GM21447 (cell line): ENCODE results near the gene IGSF3.

ENCODE experiments used
- ATAC-seq: cut with Tn5 transposase; IDR thresholded peaks from one replicate; pipeline ENCODE4 v1.9.1; 2021; ENCODE audit not compliant: unreplicated experiment

Gene IGSF3

DNA sequence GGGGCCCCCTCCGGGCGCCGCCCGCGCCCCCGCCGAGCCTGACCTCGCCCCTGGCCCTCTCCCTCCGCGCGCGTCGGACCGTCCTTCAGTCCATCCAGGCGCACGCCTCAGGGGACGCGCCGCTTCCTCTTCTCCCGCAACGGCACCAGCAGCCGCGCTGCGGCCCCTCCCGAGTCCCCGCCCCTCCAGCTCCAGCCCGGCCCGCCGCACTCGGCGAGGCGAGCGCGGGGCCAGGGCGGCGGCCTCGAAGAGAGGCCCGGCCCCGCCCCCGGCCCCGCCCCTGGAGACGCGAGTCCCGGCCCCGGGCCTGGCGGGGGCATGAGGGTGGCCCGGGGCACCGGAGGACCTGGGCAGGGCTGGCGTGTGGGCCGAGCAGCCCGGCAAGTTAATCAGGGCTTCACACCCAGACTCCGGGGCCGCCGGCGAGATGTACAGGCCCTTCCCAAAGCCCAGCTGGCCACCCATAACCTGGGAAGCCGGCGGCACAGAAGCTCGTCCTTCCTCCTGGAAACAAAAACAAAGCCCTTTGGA lies at the start of gene IGSF3:
Gene IGSF3, minus strand, starts transcription at position 159 of the 531 bp plus-strand sequence. CDS start 1,407 bp downstream, outside the sequence.
- ATAC-seq = no peak

DNA sequence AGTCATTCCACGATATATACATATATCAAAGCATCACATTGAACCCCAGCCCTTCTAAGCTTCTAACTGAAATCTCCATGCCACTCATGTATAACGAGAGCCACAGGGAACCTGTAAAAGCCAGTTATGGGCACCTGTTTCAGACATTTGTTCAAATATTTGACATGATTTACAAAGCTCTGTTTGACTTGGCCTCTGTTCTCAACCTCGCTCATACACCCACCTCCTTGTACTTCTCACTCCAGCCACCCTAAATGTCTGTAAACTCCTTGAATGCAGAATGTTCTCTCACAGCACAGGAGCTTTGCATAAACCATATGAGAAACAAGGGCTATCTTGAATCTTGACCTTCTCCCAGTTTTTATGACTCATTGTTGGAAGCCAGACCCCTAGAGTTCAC lies 49.8 kb upstream of the IGSF3 start:
- ATAC-seq = no peak

DNA sequence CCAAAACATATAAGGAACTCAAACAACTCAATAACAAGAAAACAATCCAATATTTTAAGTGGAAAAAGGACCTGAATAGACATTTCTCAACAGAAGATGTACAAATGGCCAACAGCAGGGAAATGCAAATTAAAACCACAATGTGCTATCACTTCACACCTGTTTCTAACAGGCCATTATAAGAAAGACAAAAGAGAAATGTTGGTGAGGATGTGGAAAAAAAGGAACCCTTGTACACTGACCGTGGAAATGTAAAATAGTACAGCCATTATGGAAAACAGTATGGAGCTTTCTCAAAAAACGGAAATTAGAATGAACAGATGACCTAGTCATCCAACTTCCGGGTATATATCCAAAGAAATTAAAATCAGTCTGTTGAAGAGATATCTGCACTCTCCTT lies 48.9 kb upstream of the IGSF3 start:
- ATAC-seq = no peak

DNA sequence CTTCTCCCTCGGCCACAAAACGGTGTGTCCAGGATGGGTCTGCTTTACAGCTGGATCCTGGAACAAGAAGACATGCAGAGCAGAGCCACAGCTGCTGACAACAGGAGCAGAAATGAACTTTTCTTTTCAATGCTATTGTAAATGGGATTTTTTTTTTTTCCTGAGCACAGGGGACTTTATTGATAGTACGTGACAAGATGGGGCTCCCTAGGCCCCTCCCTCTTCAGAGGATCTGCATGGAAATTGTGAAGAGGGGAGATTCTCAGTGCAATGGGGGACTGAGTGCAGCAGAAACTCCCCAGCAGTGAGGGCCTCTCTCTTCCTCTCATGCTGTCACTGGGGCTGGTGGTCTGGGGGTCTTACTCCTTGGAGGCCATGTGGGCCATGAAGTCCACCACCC lies 45.9 kb upstream of the IGSF3 start:
- ATAC-seq = no peak

DNA sequence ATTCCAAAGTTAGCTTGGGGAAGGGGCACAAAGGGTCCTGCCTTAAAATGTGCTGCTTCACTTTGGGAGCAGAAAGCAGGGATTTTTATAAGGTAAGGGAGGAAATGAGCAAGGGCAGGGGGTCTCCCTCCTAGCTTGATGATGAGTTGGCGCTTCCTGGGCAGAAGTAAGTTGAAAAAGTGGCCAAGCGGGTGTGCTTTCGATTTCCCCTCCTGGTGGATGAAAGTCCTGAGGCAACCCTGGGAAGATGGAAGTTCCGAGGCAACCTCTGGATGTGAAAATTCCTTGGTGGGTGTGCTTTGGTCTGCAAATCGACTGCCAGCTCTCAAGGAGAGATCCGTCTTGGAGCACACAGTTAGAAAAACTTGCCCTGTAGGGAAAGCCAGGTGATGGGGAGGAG lies 45.0 kb upstream of the IGSF3 start:
- ATAC-seq = no peak

DNA sequence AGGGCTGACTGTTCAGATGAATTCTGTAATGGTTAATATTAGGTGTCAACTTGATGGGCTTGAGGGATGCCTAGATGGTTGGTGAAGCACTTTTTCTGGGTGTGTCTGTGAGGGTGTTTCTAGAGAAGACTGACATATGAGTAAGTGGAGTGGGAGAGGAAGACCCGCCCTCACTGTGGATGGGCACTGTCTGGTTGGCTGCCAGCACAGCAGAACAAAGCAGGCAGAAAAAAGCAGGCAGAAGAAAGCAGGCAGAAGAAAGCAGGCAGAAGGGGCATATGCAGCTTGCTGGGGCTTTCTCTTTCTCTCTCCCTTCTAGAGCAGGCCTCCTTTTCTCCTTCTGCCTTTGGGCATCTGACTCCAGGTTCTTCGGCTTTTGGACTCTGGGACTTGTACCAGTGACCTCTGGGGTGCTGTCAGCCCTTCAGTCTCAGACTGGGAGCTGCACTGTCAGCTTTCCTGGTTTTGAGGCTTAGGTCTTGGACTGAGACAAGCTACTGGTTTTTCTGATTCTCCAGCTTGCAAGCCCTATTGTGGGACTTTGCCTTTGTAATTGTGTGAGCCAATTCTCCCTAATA lies 43.8 kb upstream of the IGSF3 start:
- ATAC-seq = no peak

DNA sequence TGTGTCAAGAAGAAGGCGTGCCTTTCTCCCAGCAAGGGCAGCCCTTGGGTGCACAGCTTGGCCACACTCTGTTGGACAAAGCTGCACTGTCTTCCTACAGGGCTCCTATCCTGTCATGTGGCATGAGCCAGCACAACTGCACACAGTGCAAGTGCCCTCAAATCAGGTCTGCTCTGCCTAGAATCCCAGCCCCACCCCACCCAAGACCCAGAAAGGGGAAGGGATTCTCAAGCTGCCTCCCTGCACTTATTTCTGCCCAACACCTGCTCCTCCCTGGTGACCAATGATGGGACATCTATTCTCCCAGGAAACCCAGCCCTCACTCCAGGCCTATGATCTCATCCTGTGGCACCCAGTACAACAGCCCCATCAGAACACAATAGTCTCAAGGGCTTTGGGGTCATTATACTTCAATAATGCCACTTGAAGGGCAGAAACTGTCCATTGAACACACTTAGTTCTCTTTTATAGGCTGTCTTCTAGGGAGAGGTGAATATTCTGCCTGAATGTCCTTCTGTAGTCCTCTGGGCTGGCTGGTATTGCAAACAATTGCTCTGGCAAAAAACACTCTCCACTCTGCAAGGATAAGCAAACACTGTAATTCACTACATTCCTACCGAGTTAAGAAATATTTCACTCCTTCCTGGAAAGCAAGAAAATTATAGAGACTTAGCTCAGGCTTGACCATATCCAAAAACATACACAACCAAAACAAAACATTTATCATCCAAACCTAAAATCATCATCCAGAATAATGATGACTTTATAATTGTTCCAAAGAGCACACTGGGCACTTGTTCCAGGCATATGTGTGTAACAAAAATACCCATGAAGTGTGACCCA lies 43.1 kb upstream of the IGSF3 start:
- no peak for ATAC-seq

DNA sequence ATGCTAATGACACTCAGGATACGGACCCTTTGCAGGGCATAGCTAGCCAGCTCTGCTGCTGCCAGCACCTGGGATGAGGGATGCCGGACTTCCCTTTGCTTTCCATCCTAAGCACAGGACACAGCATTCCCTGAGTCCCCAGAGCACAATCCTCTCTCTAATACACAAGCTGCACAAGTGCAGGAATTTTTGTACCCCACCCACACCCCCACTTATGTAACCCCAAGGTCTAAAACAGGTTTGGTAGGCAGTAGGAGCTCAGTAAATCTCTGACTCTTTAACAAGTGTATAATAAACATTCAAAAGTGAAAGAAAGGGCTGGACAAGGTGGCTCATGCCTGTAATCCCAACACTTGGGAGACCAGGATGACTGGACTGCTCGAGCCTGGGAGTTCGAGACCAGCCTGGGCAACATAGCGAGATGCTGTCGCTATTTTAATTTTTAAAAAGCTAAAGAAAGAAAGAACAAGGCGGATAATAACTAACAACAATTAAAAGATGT lies 42.2 kb upstream of the IGSF3 start:
- no peak for ATAC-seq

DNA sequence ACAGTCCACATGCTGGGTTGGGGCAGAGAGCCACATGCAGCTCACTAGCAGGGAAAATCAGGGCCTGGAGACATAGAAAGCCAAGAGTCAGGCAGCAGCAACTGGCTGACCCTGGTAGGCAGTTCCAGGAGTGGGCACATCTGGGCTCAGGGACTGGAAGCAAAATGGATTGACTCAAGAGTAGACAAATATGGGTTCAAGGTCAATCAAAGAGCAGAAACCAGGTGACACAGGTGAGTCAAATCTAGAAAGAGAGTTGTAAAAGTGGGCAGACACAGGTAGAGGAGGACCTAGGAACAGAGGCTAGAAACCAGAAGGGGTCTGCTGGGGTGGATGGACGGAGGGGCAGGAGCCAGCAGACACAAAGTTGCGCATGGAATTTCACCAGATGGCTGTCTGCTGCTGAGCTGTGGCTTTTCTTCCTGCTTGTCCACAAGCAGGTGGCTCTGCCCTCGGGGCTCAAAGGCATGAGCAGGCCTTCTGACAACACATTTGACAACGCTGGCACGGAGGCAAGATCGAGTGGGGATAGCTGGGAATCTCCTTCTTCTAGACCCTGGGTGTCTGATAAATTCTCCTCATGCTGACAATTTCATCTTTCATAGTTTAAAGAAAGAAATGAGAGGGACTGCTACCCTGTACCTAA lies 40.8 kb upstream of the IGSF3 start:
- no peak for ATAC-seq

DNA sequence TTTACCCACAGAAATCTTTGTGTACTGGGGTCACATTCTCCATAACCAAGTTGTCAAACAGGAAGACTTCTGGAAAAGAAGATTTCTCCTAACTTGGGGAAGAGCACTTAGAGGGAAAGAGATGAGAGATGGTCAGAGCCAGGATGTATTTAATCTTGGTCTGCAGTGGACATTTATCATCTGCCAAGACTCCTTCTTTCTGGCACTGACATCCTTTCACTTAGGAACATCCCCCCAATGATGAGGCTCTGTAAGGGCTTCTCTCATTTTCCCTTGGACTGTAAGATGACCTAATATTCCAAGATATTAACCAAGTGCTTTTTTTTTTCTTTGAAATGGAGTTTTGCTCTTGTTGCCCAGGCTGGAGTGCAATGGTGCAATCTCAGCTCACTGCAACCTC lies 39.3 kb upstream of the IGSF3 start:
- no peak for ATAC-seq

DNA sequence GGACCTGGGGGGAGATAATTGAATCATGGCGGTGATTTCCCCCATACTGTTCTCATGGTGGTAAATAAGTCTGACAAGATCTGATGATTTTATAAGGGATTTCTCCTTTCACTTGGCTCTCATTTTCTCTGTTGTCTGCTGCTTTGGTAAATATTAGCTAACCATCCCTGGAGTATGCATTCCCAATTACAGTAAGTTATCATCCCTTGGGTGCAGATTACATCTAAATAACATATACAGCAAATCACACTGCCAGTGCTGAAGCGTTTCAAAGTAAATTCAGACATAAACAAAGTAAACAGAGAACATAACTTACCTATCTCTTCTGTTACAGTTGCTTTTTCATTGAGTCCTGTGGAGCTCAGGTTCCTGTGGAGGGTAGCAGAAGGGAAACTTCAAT lies 38.6 kb upstream of the IGSF3 start:
- ATAC-seq = no peak

DNA sequence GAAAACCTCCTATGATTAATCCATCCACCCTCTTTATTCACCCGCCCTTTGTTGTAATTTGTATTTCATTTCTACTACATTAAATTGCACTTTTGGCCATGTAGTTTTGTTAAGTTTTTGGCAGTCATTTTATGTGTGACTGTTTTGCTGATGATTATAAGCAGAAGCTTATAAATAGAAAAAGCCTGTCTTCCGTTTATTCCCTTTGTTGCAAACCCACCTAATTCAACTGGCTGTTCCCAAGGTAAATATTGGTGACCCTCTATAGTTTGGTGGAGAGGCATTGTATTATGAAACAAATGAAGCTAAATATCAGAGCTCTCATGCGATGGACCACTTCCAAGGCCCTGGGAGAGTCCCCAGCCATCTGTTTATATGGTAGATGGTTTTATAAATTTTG lies 36.7 kb upstream of the IGSF3 start:
- no peak for ATAC-seq

DNA sequence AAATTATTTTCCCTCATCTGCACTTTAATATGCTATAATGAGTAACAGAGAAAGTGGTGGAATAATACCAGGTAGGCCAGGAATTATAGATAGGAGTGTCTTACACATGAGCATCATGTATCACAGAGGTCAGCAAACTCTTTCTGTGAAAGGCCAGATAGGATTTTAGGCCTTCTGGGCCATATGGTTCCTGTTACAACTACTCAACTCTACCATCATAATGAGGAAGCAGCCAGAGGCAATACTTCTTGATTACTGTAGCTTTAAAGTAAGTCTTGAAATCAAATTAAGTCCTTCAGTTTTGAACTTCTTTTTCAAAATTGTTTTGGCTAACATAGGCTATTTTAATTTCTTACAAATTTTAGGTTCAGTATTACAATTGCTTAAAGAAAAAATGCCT lies 32.1 kb upstream of the IGSF3 start:
- ATAC-seq = no peak

DNA sequence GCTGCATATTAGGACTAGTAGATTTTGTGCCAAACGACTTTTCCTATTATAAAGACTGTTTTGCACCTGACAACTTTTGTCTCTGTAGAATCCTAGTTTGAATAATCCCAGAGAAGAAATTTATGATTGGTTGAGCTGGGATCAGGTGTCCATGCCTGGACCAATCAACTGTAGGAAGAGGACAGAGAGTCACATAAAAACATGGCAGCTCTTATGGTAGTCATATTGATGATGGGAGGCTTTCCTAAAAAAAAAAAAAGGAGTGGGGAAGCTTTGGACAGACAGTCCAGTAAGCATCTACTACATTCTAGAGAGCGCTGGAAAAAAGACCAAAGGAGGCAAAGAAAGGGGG lies 30.7 kb upstream of the IGSF3 start:
- ATAC-seq = no peak

DNA sequence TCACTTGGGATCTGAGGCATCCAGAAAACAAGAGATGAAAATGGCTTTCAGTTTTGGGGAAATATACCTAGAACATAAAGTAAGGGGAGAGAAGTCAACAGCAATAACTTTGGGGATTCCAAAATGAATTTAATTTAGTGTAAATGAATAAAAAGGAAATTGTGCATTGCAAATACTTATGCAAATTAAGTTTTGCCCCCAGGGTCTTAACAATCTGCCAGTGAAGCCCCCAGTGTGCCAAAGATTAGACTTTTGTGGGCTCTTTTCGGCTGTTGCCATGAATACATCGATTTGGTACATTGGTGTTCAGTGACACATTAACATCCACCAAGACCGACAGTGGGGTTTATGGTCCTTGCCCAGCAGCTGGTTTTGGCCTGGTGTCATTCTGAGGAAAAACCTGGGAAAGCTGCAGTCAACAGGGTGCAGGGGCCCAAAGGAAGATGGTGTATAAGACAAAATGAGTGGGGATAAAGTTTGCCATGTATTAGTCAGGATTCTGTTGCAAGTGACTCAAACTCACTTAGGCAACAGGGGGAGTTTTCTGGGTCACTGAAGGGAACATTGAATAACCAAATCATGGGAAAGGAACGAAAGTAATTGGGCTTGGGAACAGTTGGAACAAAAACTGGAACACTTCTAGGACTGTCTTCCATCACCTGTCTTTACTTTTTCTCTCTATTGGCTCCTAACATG lies 30.2 kb upstream of the IGSF3 start:
- ATAC-seq = no peak

DNA sequence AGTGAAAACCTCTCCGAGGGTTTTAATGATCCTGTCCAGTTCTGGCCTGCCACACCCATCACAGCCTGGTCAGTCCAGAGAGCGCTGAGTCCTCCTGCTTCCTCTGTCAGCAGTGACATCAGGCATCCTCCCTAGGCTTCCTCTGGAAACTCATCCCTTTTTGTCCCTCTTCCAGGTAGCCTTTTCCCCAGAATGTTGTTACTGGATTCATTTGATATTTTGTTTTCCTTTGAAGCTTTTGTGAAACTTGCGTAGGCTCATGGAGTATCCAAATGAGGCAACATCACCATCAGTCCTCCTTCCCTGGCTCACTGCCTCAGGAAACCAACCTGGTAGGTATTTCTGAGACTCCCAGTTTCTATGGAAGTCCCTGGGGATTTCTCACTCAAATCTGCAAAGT lies 27.0 kb upstream of the IGSF3 start:
- ATAC-seq = no peak

DNA sequence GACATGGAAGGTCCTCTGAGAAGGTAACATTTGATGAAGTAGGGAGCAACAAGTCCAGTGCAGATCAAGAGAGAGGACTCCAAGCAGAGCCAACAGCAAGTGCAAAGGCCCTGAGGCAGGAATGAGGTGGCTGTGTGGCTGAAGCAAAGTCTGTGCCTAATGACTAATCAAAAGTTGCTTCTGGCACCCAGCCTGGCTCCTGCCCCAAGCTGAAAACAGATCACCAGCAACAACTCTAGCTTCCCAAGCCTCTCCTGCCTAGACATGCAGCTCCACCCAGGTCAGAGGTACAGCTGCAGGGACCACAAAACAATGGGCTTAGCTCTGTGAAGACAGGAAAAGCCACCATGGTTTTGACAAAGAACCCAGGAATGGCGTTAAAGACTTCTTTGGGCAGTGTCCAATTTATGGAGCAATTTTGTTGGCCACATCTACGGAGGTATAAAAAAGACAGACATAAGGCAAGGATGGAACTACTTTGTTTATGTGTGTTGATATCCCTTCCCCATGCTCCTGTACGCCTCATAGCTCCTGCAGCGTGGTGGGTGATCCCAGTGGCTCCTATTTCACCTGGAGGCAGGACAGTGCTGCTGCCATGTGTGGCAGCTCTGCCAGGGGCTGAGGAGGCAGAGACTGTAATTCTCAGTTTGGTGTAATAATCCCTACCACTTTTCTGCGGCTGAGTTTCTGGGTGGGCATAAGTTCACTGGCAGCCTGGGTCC lies 26.4 kb upstream of the IGSF3 start:
- ATAC-seq = no peak

DNA sequence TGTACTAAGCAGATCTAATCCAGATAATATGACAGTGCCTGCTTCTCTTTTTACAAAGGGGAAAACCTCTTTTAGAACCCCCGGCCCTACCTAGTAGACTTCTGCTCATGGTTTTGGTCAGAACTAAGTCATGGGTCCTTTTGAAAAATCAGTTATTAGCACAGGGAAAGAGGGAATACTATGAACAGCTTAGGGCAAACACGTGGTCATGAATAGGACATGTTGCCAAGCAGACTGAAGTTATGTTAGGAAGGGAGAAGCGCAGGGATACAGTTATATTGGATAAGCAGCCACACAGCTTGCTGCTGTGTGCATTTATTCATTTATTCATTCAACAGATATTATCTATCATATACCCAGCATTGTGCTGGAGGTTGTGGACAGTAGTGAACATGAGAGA lies 25.3 kb upstream of the IGSF3 start:
- ATAC-seq = no peak

DNA sequence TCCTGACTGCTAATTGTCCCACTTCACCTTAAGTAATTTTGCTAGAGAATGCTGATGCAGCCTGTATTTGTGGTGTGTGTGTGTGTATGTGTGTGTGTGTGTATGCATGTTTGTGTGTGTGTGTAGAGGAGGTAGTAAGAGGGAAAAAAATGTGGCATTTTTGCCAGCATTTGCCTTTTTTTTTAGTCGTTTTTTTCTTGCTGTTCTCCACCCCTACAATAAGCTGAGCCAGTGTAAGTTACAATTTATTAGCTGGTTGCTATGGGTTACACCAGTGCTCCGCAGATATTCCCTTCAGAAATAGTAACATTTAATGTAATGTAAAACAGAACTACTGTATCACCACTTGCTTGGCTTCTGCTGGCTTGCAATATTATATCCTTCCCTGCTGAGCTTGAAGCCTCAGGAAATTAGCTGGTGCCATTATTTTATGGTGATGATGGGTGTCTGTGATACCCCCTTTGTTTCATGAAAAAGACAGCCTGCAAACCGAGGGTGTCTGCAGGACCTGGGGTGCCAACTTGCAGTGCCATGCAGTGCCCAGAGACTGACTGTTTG lies 23.4 kb upstream of the IGSF3 start:
- no peak for ATAC-seq

DNA sequence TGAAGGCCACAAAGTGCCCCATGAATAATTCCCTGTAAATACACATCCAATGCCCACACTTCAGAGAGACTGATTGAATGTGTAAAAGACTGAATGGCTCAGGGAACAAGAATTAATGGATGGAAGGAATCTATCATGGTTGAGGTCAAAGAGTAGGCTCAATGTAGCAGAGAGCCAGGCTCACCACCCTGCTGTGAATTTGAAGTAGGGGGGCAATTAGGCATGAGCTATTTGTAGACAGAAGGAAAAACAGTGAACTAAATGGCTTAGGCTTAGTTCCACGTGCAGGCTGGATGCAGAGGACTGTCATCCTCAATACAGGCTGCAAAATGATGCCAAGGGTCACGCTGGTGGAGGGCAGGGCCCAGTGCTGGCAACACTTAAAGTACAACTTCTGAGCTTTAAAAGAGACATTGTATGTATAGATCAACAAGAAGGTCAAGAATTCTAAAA lies 22.9 kb upstream of the IGSF3 start:
- no peak for ATAC-seq
